Uterus (tissue), 4 donors: Measurements from ENCODE around the gene WDR27. TPM values are rescaled to one million over a fixed set of nuclear protein-coding genes. Genes with fewer than 3 reads are reported as not detected.
"Not testable (repeated sequence)": the region's sequence is repeated elsewhere in the genome, so short reads cannot be mapped to it uniquely, and the experiment has no call there.

ENCODE experiments used
- DNase-seq, 2 donors: peaks; one replicate each; pipeline ENCODE4 v3.0.0-alpha.2; 2019 to 2020
- H3K27ac ChIP-seq, 2 donors: fragments of 200-600 bp; sonication (generic); 1 replicate in 1 of 2; 2 replicates in 1 of 2; pipeline ENCODE4 v1.5.1; 2016 to 2018
- H3K27me3 ChIP-seq, 2 donors: fragments of 200-600 bp; sonication (generic); one replicate each; pipeline ENCODE4 v1.5.1; 2018 to 2019; ENCODE audit warnings: control low read depth in 1 of 2
- H3K36me3 ChIP-seq, 2 donors: fragments of 200-600 bp; sonication (generic); one replicate each; pipeline ENCODE4 v1.5.1; 2019; ENCODE audit warnings: control low read depth in 1 of 2
- H3K4me1 ChIP-seq, 2 donors: fragments of 200-600 bp; sonication (generic); one replicate each; pipeline ENCODE4 v1.5.1; 2018 to 2019; ENCODE audit warnings: control low read depth in 1 of 2
- H3K4me3 ChIP-seq, 2 donors: fragments of 200-600 bp; sonication (generic); 1 replicate in 1 of 2; 2 replicates in 1 of 2; pipeline ENCODE4 v1.5.1; 2018 to 2019; ENCODE audit warnings: mild to moderate bottlenecking in 1 of 2
- H3K9me3 ChIP-seq, 2 donors: fragments of 200-600 bp; sonication (generic); one replicate each; pipeline ENCODE4 v1.5.1; 2019; ENCODE audit warnings: control low read depth in 1 of 2
- CTCF ChIP-seq, 4 experiments: fragments of 200-600 bp in 2 of 4; fragments of 450-650 bp in 2 of 4; sonication (generic) in 2 of 4; IDR thresholded peaks; one replicate each; pipeline ENCODE4 v1.5.1; 2016 to 2019; ENCODE audit warnings: antibody characterized with exemption in 4 of 4, mild to moderate bottlenecking in 2 of 4, moderate library complexity in 1 of 4
- POLR2A ChIP-seq, 2 donors: fragments of 450-650 bp; IDR thresholded peaks; one replicate each; pipeline ENCODE4 v1.6.1; 2016; ENCODE audit warnings: antibody characterized with exemption in 2 of 2, mild to moderate bottlenecking in 1 of 2, moderate library complexity in 1 of 2
- intact Hi-C: fragments of 100-400 bp; cut with DNase I; formaldehyde crosslinking; loops from one replicate; pipeline ENCODE4 v1.15.1; 2023; ENCODE audit warnings: low total_unique reads
- total RNA-seq, 4 donors: library from RNA; depleted of rRNA in 3 of 4; stranded (reverse); fragments of >200 nt in 3 of 4; gene quantifications; one replicate each; pipeline versions ENCODE4 v1.1.0 to v1.2.4, GENCODE V29; 2014 to 2023
- donor health status: DM: yes; HTN: yes; CAD: no.

WDR27 gene
- total RNA-seq, 4 donors from 2014 or later = 41.8 to 69.7 (median 59.7) TPM

- peaks cover 0 to 3% of the 10 kb centered on the region in 2 donors for H3K36me3 ChIP-seq
- DNase-seq = no peak
- H3K27ac ChIP-seq = no peak overlapping the region
- TF ChIP-seq CTCF (IDR thresholded peaks at IDR 0.05) = no peak
- H3K27me3 ChIP-seq = no peaks in the 10 kb centered on the region
- intact Hi-C loops = no loop called here
- no peaks in the 10 kb centered on the region for H3K4me1 ChIP-seq
- H3K9me3 ChIP-seq = no peaks in the 10 kb centered on the region
- H3K4me3 ChIP-seq = no peak overlapping the region
These were observed 83.0 kb downstream of the WDR27 start for GRCh38 chr6:169618526-169619490.

- H3K4me3 ChIP-seq = no peak overlapping the region
- H3K27me3 ChIP-seq = no peaks in the 10 kb centered on the region
- H3K4me1 ChIP-seq = no peaks in the 10 kb centered on the region
- DNase-seq = no peak
- no peak overlapping the region for H3K27ac ChIP-seq
- no peak for TF ChIP-seq CTCF (IDR thresholded peaks at IDR 0.05)
- TF ChIP-seq POLR2A (IDR thresholded peaks at IDR 0.05) = no peak
- no peaks in the 10 kb centered on the region for H3K9me3 ChIP-seq
- intact Hi-C loops = no loop called here
- peaks cover 0 to 3% of the 10 kb centered on the region in 2 donors for H3K36me3 ChIP-seq
These were observed 84.3 kb downstream of the WDR27 start for GRCh38 chr6:169617562-169617961.

GRCh38 chr6:169608609-169609008 lies 93.2 kb downstream of the WDR27 start:
- H3K36me3 ChIP-seq, H3K4me3 ChIP-seq, H3K9me3 ChIP-seq, H3K27me3 ChIP-seq, DNase-seq, H3K27ac ChIP-seq, H3K4me1 ChIP-seq, intact Hi-C loops: not testable (repeated sequence)

- no peaks in the 10 kb centered on the region for H3K9me3 ChIP-seq
- no peak for DNase-seq
- no peak for TF ChIP-seq POLR2A (IDR thresholded peaks at IDR 0.05)
- TF ChIP-seq CTCF (IDR thresholded peaks at IDR 0.05) = no peak
- intact Hi-C loops = no loop called here
- no peak overlapping the region for H3K27ac ChIP-seq
- no peak overlapping the region for H3K4me3 ChIP-seq
- H3K4me1 ChIP-seq = no peaks in the 10 kb centered on the region
- no peaks in the 10 kb centered on the region for H3K36me3 ChIP-seq
- H3K27me3 ChIP-seq = no peaks in the 10 kb centered on the region
These were observed 97.8 kb downstream of the WDR27 start for GRCh38 chr6:169604076-169604475.

GRCh38 chr6:169601129-169601528 lies 100.7 kb downstream of the WDR27 start:
- H3K36me3 ChIP-seq, H3K27me3 ChIP-seq, H3K4me3 ChIP-seq, DNase-seq, H3K9me3 ChIP-seq, intact Hi-C loops, H3K27ac ChIP-seq, H3K4me1 ChIP-seq: not testable (repeated sequence)

- intact Hi-C loops = no loop called here
- TF ChIP-seq POLR2A (IDR thresholded peaks at IDR 0.05) = no peak
- no peak for TF ChIP-seq CTCF (IDR thresholded peaks at IDR 0.05)
- Histone ChIP-seq H3K9me3 (no peaks in the 10 kb centered on the region), H3K4me3 (no peak overlapping the region), H3K36me3 (no peaks in the 10 kb centered on the region), H3K4me1 (no peaks in the 10 kb centered on the region), H3K27me3 (no peaks in the 10 kb centered on the region), H3K27ac (no peak overlapping the region)
- DNase-seq = no peak
These were observed 109.3 kb downstream of the WDR27 start for GRCh38 chr6:169592558-169592957.
